OCI-LY7 (cell line): Measurements from ENCODE around the gene PRRX1.

ENCODE experiments used
- EZH2phosphoT487 ChIP-seq: fragments of 200-600 bp; sonication (generic); IDR thresholded peaks from 2 replicates; pipeline ENCODE4 v1.6.1; 2018; ENCODE audit warnings: low read depth, borderline replicate concordance, mild to moderate bottlenecking, mixed run types, antibody characterized with exemption, low read length, moderate library complexity, mixed read lengths
- TF ChIP-seq, protein P1 (sequence below): fragments of 200-600 bp; sonication (generic); conservative IDR thresholded peaks from 2 replicates; pipeline ENCODE4 v1.5.1; 2014; ENCODE audit warnings: mild to moderate bottlenecking, antibody characterized with exemption, low read length, moderate library complexity, mixed read lengths

DNA sequence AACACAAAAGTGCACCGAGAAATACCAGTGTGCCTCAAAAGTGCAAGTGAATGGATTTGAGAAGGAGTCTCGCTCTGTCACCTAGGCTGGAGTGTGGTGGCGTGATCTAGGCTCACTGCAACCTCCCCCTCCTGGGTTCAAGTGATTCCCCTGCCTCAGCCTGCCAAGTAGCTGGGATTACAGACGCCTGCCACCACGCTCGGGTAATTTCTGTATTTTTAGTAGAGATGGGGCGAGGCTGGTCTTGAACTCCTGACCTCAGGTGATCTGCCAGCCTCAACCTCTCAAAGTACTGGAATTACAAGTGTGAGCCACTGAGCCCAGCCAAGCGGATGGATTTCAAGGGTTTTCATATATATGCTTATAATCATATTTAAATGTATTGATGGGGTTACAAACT, 35.8 kb downstream of the PRRX1 start:
- TF ChIP-seq, protein P1, sequence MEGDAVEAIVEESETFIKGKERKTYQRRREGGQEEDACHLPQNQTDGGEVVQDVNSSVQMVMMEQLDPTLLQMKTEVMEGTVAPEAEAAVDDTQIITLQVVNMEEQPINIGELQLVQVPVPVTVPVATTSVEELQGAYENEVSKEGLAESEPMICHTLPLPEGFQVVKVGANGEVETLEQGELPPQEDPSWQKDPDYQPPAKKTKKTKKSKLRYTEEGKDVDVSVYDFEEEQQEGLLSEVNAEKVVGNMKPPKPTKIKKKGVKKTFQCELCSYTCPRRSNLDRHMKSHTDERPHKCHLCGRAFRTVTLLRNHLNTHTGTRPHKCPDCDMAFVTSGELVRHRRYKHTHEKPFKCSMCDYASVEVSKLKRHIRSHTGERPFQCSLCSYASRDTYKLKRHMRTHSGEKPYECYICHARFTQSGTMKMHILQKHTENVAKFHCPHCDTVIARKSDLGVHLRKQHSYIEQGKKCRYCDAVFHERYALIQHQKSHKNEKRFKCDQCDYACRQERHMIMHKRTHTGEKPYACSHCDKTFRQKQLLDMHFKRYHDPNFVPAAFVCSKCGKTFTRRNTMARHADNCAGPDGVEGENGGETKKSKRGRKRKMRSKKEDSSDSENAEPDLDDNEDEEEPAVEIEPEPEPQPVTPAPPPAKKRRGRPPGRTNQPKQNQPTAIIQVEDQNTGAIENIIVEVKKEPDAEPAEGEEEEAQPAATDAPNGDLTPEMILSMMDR: no peak
- TF ChIP-seq EZH2phosphoT487: no peak
